GM23338 (cell line): ENCODE data around the gene UBE2H. TPM values are rescaled to one million over a fixed set of nuclear protein-coding genes. Genes with fewer than 3 reads are reported as not detected.

ENCODE experiments used
- ATAC-seq: fragments of 200-7000 bp; cut with Tn5 transposase; 3 replicates; pipeline ENCODE4 v1.9.1; 2020
- DNase-seq: peaks from one replicate; pipeline ENCODE4 v3.0.0-alpha.2; 2015; ENCODE audit warnings: low spot score
- H2AFZ ChIP-seq: fragments of 200-600 bp; sonication (generic); 2 replicates; pipeline ENCODE4 v1.8.0; 2016; ENCODE audit warnings: antibody characterized with exemption, mild to moderate bottlenecking, moderate library complexity
- H3F3A ChIP-seq: fragments of 200-600 bp; sonication (generic); replicated peaks from 2 replicates; pipeline ENCODE4 v1.8.0; 2017; ENCODE audit warnings: antibody characterized with exemption, mixed run types, low read depth
- H3K27ac ChIP-seq: fragments of 200-600 bp; sonication (generic); 2 replicates; pipeline ENCODE4 v1.6.1; 2016; ENCODE audit warnings: low read depth
- H3K27me3 ChIP-seq: fragments of 200-600 bp; sonication (generic); 2 replicates; pipeline ENCODE4 v1.8.0; 2016; ENCODE audit warnings: mild to moderate bottlenecking, mixed run types, moderate library complexity; ENCODE audit not compliant: insufficient read depth
- H3K36me3 ChIP-seq: fragments of 200-600 bp; sonication (generic); 2 replicates; pipeline ENCODE4 v1.8.0; 2016; ENCODE audit warnings: mild to moderate bottlenecking; ENCODE audit not compliant: insufficient read depth
- H3K4me1 ChIP-seq: fragments of 200-600 bp; sonication (generic); 2 replicates; pipeline ENCODE4 v1.8.0; 2016; ENCODE audit warnings: mild to moderate bottlenecking, moderate library complexity; ENCODE audit not compliant: insufficient read depth
- H3K4me2 ChIP-seq: fragments of 200-600 bp; sonication (generic); 2 replicates; pipeline ENCODE4 v1.7.1; 2017; ENCODE audit warnings: mixed run types
- H3K4me3 ChIP-seq: fragments of 200-600 bp; sonication (generic); 2 replicates; pipeline ENCODE4 v1.6.1; 2016; ENCODE audit warnings: mixed run types
- H3K79me2 ChIP-seq: fragments of 200-600 bp; sonication (generic); replicated peaks from 2 replicates; pipeline ENCODE4 v1.8.0; 2017; ENCODE audit warnings: mild to moderate bottlenecking; ENCODE audit not compliant: insufficient read depth
- H3K9me2 ChIP-seq: fragments of 200-600 bp; sonication (generic); 2 replicates; pipeline ENCODE4 v1.8.0; 2017; ENCODE audit not compliant: insufficient read depth
- H4K20me1 ChIP-seq: fragments of 200-600 bp; sonication (generic); replicated peaks from 2 replicates; pipeline ENCODE4 v1.8.0; 2017; ENCODE audit warnings: mild to moderate bottlenecking; ENCODE audit not compliant: insufficient read depth
- H3K27ac Mint-ChIP-seq: 2 replicates; pipeline ENCODE4 v1.8.0; 2020; ENCODE audit warnings: inconsistent platforms, mild to moderate bottlenecking, moderate library complexity, mixed read lengths
- H3K27me3 Mint-ChIP-seq: 3 replicates; pipeline ENCODE4 v1.8.0; 2022; ENCODE audit warnings: low read depth, mild to moderate bottlenecking, moderate library complexity, mixed read lengths, inconsistent platforms; ENCODE audit not compliant: insufficient read depth, poor library complexity
- H3K36me3 Mint-ChIP-seq: 3 replicates; pipeline ENCODE4 v1.8.0; 2021; ENCODE audit warnings: low read depth, mild to moderate bottlenecking, inconsistent platforms, moderate library complexity, mixed read lengths
- H3K4me1 Mint-ChIP-seq: 3 replicates; pipeline ENCODE4 v1.8.0; 2020; ENCODE audit warnings: mild to moderate bottlenecking, inconsistent platforms, mixed read lengths
- H3K4me3 Mint-ChIP-seq: 3 replicates; pipeline ENCODE4 v1.8.0; 2021; ENCODE audit warnings: moderate library complexity, mild to moderate bottlenecking, inconsistent platforms, mixed read lengths
- H3K9me3 Mint-ChIP-seq: 3 replicates; pipeline ENCODE4 v1.8.0; 2020; ENCODE audit warnings: moderate library complexity, mild to moderate bottlenecking, inconsistent platforms, mixed read lengths
- CREB1 ChIP-seq: fragments of 250-450 bp; sonication (Bioruptor Pico); IDR thresholded peaks from 2 replicates; pipeline ENCODE4 v1.5.0; 2020; ENCODE audit warnings: low read depth, mild to moderate bottlenecking, moderate library complexity
- CTCF ChIP-seq, 2 experiments: fragments of 200-600 bp in 1 of 2; sonication (generic) in 1 of 2; conservative IDR thresholded peaks; 2 replicates each; pipeline versions ENCODE4 v1.5.1 to v1.6.1; 2016 to 2017; ENCODE audit warnings: antibody characterized with exemption in 2 of 2, low read depth in 2 of 2, mild to moderate bottlenecking in 2 of 2, moderate library complexity in 1 of 2
- ETS1 ChIP-seq: IDR thresholded peaks from 2 replicates; pipeline ENCODE4 v1.6.1; 2016; ENCODE audit warnings: antibody characterized with exemption
- EZH2 ChIP-seq: fragments of 200-600 bp; sonication (generic); IDR thresholded peaks from one replicate; pipeline ENCODE4 v1.8.0; 2017; ENCODE audit warnings: antibody characterized with exemption, mild to moderate bottlenecking, low read depth; ENCODE audit not compliant: unreplicated experiment
- EZH2phosphoT487 ChIP-seq: fragments of 200-600 bp; sonication (generic); IDR thresholded peaks from one replicate; pipeline ENCODE4 v1.8.1; 2018; ENCODE audit warnings: antibody characterized with exemption; ENCODE audit not compliant: unreplicated experiment
- NANOG ChIP-seq: IDR thresholded peaks from 2 replicates; pipeline ENCODE4 v1.6.1; 2016; ENCODE audit warnings: antibody characterized with exemption, borderline replicate concordance
- REST ChIP-seq: IDR thresholded peaks from one replicate; pipeline ENCODE4 v1.6.1; 2018; ENCODE audit warnings: antibody characterized with exemption; ENCODE audit not compliant: unreplicated experiment
- STAT1 ChIP-seq: IDR thresholded peaks from one replicate; pipeline ENCODE4 v1.6.1; 2016; ENCODE audit warnings: antibody characterized with exemption; ENCODE audit not compliant: unreplicated experiment
- ZNF114 ChIP-seq: fragments of 250-450 bp; sonication (Bioruptor Pico); IDR thresholded peaks from 2 replicates; pipeline ENCODE4 v1.5.0; 2020; ENCODE audit warnings: mild to moderate bottlenecking, moderate library complexity
- ZNF331 ChIP-seq: fragments of 250-450 bp; sonication (Bioruptor Pico); IDR thresholded peaks from 2 replicates; pipeline ENCODE4 v1.5.0; 2020; ENCODE audit warnings: low read depth, mild to moderate bottlenecking, moderate library complexity
- ZNF462 ChIP-seq: fragments of 250-450 bp; sonication (Bioruptor Pico); IDR thresholded peaks from 2 replicates; pipeline ENCODE4 v1.5.0; 2020; ENCODE audit warnings: mild to moderate bottlenecking, moderate library complexity
- polyA plus RNA-seq: library from polyadenylated mRNA; unstranded; fragments of >200 nt; fragmentation: Nextera tagmentation; extraction: Ambion mirVana; gene quantifications from 2 replicates; pipeline ENCODE4 v1.2.1, GENCODE V29; 2016
- total RNA-seq: library from RNA; depleted of rRNA; stranded (reverse); fragments of >200 nt; shearing (Covaris generic); gene quantifications from 2 replicates; pipeline ENCODE4 v1.2.3, GENCODE V29; 2014

The UBE2H gene
- total and polyA plus RNA-seq, 2 experiments from 2014 or later = 40.8 to 86.5 TPM

GRCh38 chr7:129908181-129908580, 44.6 kb downstream of the UBE2H start:
- Histone ChIP-seq H3K4me3 (no peak overlapping the region), H4K20me1 (peaks cover 17% of the 10 kb centered on the region; the same call in 1 of the 2 replicates), H3K79me2 (peaks cover 92% of the 10 kb centered on the region), H3K9me2 (no peaks in the 10 kb centered on the region), H3K36me3 (no peaks in the 10 kb centered on the region), H2AFZ (no peak overlapping the region), H3F3A (no peaks in the 10 kb centered on the region), H3K4me2 (no peak overlapping the region), H3K27me3 (no peaks in the 10 kb centered on the region), H3K4me1 (peaks cover 22% of the 10 kb centered on the region), H3K27ac (peak overlapping the region; percentile 26; the same call in 1 of the 2 replicates)
- Mint-ChIP-seq H3K27me3 (peaks cover 5% of the 10 kb centered on the region), H3K9me3 (no peaks in the 10 kb centered on the region), H3K27ac (peak overlapping the region; percentile 29; the same call in 1 of the 2 replicates), H3K4me1 (peaks cover 41% of the 10 kb centered on the region), H3K4me3 (no peak overlapping the region), H3K36me3 (peaks cover 22% of the 10 kb centered on the region)
- TF ChIP-seq STAT1 (no peak), REST (no peak), CTCF (conservative IDR thresholded peaks at IDR 0.05; ENCODE audit: low read depth in 2 of 2) (no peak), EZH2phosphoT487 (no peak), NANOG (no peak), EZH2 (no peak), ETS1 (no peak), ZNF331 (CRISPR knock-in tag) (no peak), CREB1 (CRISPR knock-in tag) (no peak), ZNF114 (CRISPR knock-in tag) (no peak), ZNF462 (CRISPR knock-in tag) (no peak)
- ATAC-seq (no peak), DNase-seq (no peak)
